GM19438 (cell line): ENCODE data around the gene IQSEC3.
"Not testable (repeated sequence)": the region's sequence is repeated elsewhere in the genome, so short reads cannot be mapped to it uniquely, and the experiment has no call there.

Experiments
- ATAC-seq: cut with Tn5 transposase; IDR thresholded peaks from one replicate; pipeline ENCODE4 v1.9.1; 2021; ENCODE audit warnings: low read depth; ENCODE audit not compliant: unreplicated experiment

The IQSEC3 gene

GRCh38 chr12:175250-175649 lies 108.7 kb downstream of the IQSEC3 start:
- ATAC-seq, result no peak

GRCh38 chr12:175759-176158 lies 109.2 kb downstream of the IQSEC3 start:
- no peak for ATAC-seq

- no peak for ATAC-seq
Observed at GRCh38 chr12:176321-177181, 110.0 kb downstream of the IQSEC3 start.

- ATAC-seq, result no peak
Observed at GRCh38 chr12:177336-177979, 110.9 kb downstream of the IQSEC3 start.

GRCh38 chr12:177980-178828 lies 111.6 kb downstream of the IQSEC3 start:
- no peak for ATAC-seq

- ATAC-seq, result no peak
Observed at GRCh38 chr12:178829-179109, 112.2 kb downstream of the IQSEC3 start.

GRCh38 chr12:179131-179884 lies 112.7 kb downstream of the IQSEC3 start:
- ATAC-seq, result no peak

GRCh38 chr12:179885-180284 lies 113.3 kb downstream of the IQSEC3 start:
- ATAC-seq, result no peak

- ATAC-seq, result no peak
Observed at GRCh38 chr12:180445-180844, 113.9 kb downstream of the IQSEC3 start.

- no peak for ATAC-seq
Observed at GRCh38 chr12:181921-182320, 115.4 kb downstream of the IQSEC3 start.

GRCh38 chr12:182381-182892 lies 115.9 kb downstream of the IQSEC3 start:
- no peak for ATAC-seq

GRCh38 chr12:184811-185575 lies 118.4 kb downstream of the IQSEC3 start:
- ATAC-seq, result no peak

- ATAC-seq, result no peak
Observed at GRCh38 chr12:185576-185955, 119.0 kb downstream of the IQSEC3 start.

- ATAC-seq, result no peak
Observed at GRCh38 chr12:186006-186625, 119.5 kb downstream of the IQSEC3 start.

GRCh38 chr12:187986-188909 lies 121.7 kb downstream of the IQSEC3 start:
- not testable (repeated sequence) for ATAC-seq

GRCh38 chr12:188910-189621 lies 122.5 kb downstream of the IQSEC3 start:
- no peak for ATAC-seq

- no peak for ATAC-seq
Observed at GRCh38 chr12:189622-189962, 123.0 kb downstream of the IQSEC3 start.

- no peak for ATAC-seq
Observed at GRCh38 chr12:190881-191280, 124.3 kb downstream of the IQSEC3 start.
